GDM1 (cell line): ENCODE measurements around the gene MCUB.

Source experiments
- DNase-seq: peaks from one replicate; lab custom pipeline; 2025; lab: John Stamatoyannopoulos, UW

The MCUB gene

DNA sequence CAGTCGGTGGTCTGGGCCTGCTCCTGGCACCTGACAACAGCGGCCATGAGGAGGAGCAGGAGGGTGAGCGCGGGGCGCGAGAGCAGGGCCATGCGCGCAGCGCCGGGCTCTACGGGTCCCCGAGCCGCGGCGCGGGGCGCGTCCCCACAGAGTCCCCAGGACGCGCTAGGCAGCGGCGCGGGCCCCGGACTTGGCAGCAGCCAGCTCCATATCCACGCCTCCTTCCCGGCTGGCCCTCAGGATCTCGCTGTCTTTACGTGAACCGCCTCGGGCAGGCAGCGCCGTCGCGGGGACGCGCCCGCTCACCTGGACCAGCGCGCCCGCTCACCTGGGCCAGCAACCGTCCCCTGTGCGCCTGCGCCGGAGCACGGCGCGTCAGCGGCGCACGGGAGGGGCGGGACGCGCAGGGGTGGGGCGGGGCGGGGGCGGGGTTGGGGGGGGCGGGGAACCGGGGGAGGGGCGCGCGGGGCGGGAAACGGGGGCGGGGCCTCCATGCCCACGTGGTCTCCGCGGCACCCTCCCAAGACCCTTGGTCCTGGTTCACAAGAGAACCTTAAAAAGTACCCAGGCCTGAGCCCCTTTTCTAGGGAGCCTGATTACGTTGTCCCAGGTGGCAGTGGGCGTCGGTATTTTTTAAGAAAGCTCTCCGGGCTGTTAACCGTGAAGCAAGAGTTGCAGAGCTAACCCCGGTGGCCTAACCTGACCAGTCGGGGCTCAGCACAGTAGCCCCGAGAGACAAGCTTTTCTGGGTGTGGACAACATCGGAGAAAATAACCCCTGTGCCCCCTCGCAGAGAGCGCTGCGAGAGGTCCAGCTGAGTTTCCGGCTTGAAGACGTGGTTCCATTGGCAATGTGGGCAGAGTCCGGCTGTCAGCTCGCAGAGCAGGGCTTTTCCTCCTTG is 169.9 kb downstream of the MCUB start, which contains the start of gene PLA2G12A:
PLA2G12A (minus strand) TSS at position 353 of the 901 bp plus-strand sequence; CDS start at position 92, 261 bp downstream.
- peak; percentile 65 for DNase-seq

DNA sequence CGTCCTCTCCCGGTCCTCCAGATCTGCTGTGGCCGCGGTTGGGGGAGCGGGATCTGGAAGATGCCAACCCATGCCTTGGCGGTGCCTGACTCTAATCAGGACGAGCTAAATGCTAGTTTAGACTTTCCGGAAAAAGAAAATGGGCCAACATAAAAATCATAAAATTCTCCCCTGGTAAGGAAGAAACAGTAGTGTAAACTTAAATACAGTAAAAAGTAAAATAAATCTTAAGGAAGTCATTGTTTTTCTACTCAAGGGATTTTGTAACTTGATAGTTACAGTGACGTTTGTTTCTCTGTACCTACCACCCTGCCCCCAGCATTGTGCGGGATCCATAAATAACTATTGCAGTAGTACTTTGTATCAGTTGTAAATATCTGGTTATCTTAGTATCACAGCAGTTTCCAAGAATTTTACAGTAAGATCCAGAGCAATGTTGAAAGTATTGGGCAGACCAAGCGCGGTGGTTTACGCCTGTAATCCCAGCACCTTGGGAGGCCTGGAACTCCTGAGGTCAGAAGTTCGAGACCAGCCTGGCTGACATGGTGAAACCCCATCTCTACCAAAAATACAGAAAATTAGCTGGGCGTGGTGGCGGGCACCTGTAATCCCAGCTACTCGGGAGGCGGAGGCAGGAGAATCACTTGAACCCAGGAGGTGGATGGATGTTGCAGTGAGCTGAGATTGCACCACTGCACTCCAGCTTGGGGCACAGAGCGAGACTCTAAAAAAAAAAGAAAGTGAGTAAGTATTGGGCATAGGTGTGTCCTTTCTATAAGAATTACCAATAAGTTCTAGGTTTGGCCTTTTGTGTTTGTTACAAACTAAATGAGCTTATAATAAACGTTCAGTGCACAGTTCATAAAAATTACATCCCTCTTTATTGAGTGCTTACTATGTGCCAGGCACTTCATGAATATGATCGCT is 170.8 kb downstream of the MCUB start:
- no peak for DNase-seq

DNA sequence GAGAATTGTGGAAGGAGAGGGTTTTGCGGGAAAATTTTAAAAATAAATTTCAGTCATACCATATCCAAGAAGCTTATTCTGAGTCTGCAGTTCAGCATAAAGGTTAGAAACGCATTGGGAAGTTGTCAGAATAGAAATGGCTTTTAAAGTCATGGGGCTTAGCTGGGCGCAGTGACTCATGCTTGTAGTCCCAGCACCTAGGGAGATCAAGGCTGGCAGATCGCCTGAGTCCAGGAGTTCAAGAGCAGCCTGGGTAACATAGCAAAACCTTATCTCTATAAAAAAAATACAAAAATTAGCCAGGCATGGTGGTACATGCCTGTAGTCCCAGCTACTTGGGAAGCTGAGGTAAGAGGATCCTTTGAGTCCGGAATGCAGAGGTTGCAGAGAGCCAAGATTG is 173.7 kb downstream of the MCUB start:
- DNase-seq, result no peak

DNA sequence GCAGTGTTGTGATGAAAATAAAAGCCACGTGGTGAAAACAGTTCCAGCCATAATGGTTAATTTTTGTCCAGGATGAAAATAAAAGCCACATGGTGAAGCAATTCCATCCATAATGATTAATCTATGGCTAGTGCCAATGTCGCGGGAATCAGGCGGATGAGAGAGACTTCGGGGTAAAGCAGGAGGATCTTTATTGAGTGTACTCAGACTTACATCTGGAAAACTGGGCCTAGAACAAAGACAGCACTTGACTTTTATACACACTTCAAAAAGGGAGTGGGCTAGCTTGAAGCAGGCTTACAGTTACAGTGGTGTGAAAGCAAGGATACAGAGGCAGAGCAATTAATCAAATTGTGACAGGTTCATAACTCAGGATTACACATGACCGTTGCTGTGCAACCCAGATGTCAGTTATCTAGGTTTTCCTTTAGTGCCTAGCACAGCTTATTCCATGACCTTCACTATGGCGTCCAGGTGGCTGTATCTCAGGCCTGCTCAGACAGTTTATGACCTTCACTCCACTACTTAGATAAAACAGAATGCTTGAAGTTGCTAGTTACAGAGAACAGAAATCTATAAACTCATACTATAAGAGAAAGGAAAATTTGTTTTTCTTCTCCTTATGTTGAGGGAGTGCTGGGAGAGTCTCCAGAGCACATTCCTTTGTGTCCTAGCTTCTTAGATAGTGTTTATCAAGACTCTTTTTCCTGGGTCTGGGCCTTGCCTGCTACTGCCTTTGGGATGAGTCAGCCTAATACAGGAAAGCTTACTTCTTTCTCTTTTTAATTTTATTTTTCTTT is 175.7 kb downstream of the MCUB start:
- DNase-seq, result no peak
